MM.1S (cell line): ENCODE measurements around the gene RARA.

Source experiments
- CTCF ChIP-seq: fragments of 300-600 bp; sonication (generic); IDR thresholded peaks from 2 replicates; pipeline ENCODE4 v1.5.1; 2016; ENCODE audit warnings: antibody characterized with exemption, low read length, mixed read lengths
- EZH2phosphoT487 ChIP-seq: fragments of 300-600 bp; sonication (generic); IDR thresholded peaks from 2 replicates; pipeline ENCODE4 v1.6.1; 2018; ENCODE audit warnings: antibody characterized with exemption, low read length

DNA sequence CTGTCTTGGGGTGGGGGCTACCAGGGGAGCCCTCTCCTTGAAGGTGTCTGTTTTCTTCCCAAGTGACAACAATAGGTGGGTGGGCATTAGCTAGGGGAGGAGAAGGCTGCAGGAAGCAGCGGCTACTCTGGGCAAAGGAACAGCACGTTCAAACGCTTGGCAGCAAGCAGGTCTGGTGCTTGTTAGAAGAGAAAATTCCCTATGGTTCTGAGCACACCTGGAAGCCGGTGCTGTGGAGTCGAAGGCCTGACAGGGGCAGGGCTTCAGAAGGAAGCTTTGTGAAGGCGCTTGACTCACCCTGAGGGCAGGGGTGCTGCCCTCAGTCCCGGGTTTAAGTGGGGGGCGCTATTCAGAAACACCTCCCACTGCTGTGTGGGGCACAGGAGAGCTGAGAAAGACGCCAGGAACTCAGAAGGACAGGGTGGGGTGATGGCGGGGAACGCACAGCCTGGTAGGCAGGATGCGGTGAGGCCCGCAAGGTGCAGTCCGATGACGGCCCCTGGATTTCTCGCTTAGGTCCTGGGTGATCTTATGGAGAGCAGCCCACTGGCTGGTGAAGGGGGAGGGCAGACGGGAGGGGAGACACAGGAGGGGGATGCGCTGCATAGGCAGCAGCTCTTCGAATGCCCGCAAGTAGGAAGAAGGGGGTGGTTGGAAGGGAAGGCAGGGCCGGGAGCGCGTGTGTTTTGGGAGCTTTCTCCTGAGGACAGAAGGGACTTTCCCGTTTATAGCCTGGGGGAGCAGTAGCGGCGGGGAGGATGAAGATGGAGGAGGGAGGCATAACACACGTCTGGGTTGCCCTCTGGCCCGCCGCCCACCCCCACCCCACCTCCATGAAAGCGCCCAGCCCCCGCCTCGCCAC lies 52.3 kb downstream of the RARA start:
- no peak for TF ChIP-seq CTCF
- TF ChIP-seq EZH2phosphoT487, result no peak
